ENCODE measurements around the gene CUTA. TPM values are rescaled to one million over a fixed set of nuclear protein-coding genes. Genes with fewer than 3 reads are reported as not detected.

The CUTA gene
- total and polyA plus RNA-seq, 5 experiments from 2014 or later, result 198 to 441 (median 338) TPM

GRCh38 chr6:33450434-33450833, 32.5 kb upstream of the CUTA start:
- no peaks in the 10 kb centered on the region for H3K27me3 Mint-ChIP-seq
- H3K4me3 Mint-ChIP-seq, result peak overlapping the region in 1 of 10 donors; percentile 3
- peak overlapping the region; percentile 2 to 72 (median 54) for H3K27ac Mint-ChIP-seq
- no peaks in the 10 kb centered on the region for H3K9me3 Mint-ChIP-seq
- DNase-seq (no peak), ATAC-seq (no peak)
- POLR2A ChIA-PET, result interaction anchor here (1.1 kb wide), 1 partner anchor 120 kb away, joined by 3 read pairs; no protein-coding TSS in a partner anchor
- H3K4me1 Mint-ChIP-seq, result peaks cover 30 to 73% (median 41%) of the 10 kb centered on the region in 4 donors
- H3K36me3 Mint-ChIP-seq, result peaks cover 0 to 40% (median 8%) of the 10 kb centered on the region in 3 donors

DNA sequence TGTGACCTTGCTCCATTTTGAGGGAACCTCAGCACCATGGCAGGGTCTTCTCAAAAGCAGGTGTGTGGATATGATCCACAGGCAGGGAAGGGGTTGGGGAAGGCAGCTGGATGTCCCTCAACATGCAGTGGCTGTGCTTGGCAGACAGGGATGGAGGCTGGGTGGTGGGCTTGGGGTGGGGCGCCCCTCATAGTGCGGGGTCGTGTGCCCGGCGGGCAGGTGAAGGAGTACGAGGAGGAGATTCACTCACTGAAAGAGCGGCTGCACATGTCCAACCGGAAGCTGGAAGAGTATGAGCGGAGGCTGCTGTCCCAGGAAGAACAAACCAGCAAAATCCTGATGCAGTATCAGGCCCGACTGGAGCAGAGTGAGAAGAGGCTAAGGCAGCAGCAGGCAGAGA, 28.4 kb upstream of the CUTA start:
- H3K27ac Mint-ChIP-seq, result peak overlapping the region in 5 of 10 donors; percentile 3 to 89 (median 76)
- H3K4me1 Mint-ChIP-seq, result peaks cover 8 to 50% (median 20%) of the 10 kb centered on the region in 4 donors
- H3K9me3 Mint-ChIP-seq, result no peaks in the 10 kb centered on the region
- H3K4me3 Mint-ChIP-seq, result no peak overlapping the region
- no peaks in the 10 kb centered on the region for H3K27me3 Mint-ChIP-seq
- peaks cover 0 to 65% (median 6%) of the 10 kb centered on the region in 3 donors for H3K36me3 Mint-ChIP-seq
- DNase-seq (no peak), ATAC-seq (no peak)
- POLR2A ChIA-PET, result interaction anchor here (0.6 to 0.9 kb wide), 3 partner anchors 9 to 145 kb away, joined by 3 to 4 read pairs (median 4); no protein-coding TSS in a partner anchor

GRCh38 chr6:33445119-33445603, 27.3 kb upstream of the CUTA start:
- POLR2A ChIA-PET, result interaction anchor here (2.0 kb wide), 1 partner anchor 14 kb away, joined by 10 read pairs; no protein-coding TSS in a partner anchor
- H3K4me1 Mint-ChIP-seq, result peaks cover 8 to 44% (median 20%) of the 10 kb centered on the region in 4 donors
- ATAC-seq, result no peak
- no peaks in the 10 kb centered on the region for H3K27me3 Mint-ChIP-seq
- DNase-seq, result no peak
- no peaks in the 10 kb centered on the region for H3K9me3 Mint-ChIP-seq
- no peak overlapping the region for H3K4me3 Mint-ChIP-seq
- H3K36me3 Mint-ChIP-seq, result peaks cover 0 to 71% (median 6%) of the 10 kb centered on the region in 3 donors
- peak overlapping the region in 6 of 10 donors; percentile 9 to 79 (median 42) for H3K27ac Mint-ChIP-seq

- POLR2A ChIA-PET, result interaction anchor here (0.6 to 2.0 kb wide), 2 partner anchors 13 to 26 kb away, joined by 3 to 10 read pairs; partner anchors contain the start of gene CUTA
- Mint-ChIP-seq H3K9me3 (no peaks in the 10 kb centered on the region), H3K27me3 (no peaks in the 10 kb centered on the region), H3K27ac (peak overlapping the region in 1 of 10 donors; percentile 54), H3K4me1 (peaks cover 7 to 38% (median 24%) of the 10 kb centered on the region in 4 donors), H3K4me3 (peak overlapping the region in 1 of 10 donors; percentile 51), H3K36me3 (peaks cover 0 to 76% (median 9%) of the 10 kb centered on the region in 3 donors)
- ATAC-seq, result no peak
- peak in 1 of 10 donors; percentile 53 for DNase-seq
Observed at GRCh38 chr6:33443619-33444504, 26.0 kb upstream of the CUTA start.

GRCh38 chr6:33443025-33443424, 25.1 kb upstream of the CUTA start:
- Mint-ChIP-seq H3K4me1 (peaks cover 6 to 30% (median 19%) of the 10 kb centered on the region in 4 donors), H3K9me3 (no peaks in the 10 kb centered on the region), H3K27ac (peak overlapping the region in 5 of 10 donors; percentile 24 to 55 (median 27)), H3K27me3 (no peaks in the 10 kb centered on the region), H3K36me3 (peaks cover 0 to 76% (median 10%) of the 10 kb centered on the region in 3 donors), H3K4me3 (no peak overlapping the region)
- DNase-seq, result peak in 1 of 10 donors; percentile 32
- POLR2A ChIA-PET, result no interaction called here
- no peak for ATAC-seq

DNA sequence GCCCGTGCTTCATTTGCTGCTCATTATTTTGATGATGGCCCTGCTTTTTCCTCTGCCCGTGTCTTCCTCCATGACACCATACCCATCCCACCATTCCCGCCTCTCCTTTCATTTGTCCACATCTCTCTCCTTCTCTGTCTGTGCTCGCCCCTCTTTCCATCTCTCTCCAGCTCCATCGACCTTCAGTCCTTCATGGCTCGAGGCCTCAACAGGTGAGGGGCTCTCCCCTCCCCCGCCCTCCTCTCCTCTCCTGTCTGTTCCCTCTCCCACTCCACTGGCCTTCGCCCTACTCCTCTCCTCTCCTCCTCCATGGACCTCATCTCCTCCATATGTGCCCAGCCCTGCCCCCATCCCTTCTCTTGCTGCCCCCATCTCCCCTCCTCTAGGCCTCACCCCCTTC, 24.4 kb upstream of the CUTA start:
- Mint-ChIP-seq H3K36me3 (peaks cover 0 to 78% (median 10%) of the 10 kb centered on the region in 3 donors), H3K4me3 (no peak overlapping the region), H3K9me3 (no peaks in the 10 kb centered on the region), H3K27ac (peak overlapping the region in 3 of 10 donors; percentile 22 to 60 (median 46)), H3K4me1 (peaks cover 5 to 25% (median 15%) of the 10 kb centered on the region in 4 donors), H3K27me3 (no peaks in the 10 kb centered on the region)
- POLR2A ChIA-PET, result interaction anchor here (1.2 kb wide), 1 partner anchor 153 kb away, joined by 3 read pairs; the partner anchor contains the start of genes PFDN6 and WDR46
- DNase-seq (no peak), ATAC-seq (no peak)

DNA sequence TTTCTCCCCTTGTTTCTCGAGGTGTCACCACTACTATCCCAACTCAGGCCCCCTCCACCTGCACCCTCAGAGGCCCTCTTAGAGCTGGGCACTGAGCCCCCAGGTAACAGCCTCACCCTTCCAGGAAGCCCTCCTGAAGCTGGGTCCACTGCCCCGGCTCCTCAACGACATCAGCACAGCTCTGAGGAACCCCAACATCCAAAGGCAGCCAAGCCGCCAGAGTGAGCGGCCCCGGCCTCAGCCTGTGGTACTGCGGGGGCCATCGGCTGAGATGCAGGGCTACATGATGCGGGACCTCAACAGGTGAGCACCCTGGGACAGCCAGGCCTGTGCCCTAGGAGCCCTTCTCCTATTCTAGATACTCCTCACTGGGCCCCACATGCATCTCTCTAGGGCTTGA, 23.6 kb upstream of the CUTA start:
- peaks cover 0 to 81% (median 9%) of the 10 kb centered on the region in 3 donors for H3K36me3 Mint-ChIP-seq
- H3K4me3 Mint-ChIP-seq, result no peak overlapping the region
- DNase-seq, result peak in 1 of 10 donors; percentile 8
- no peak for ATAC-seq
- H3K27ac Mint-ChIP-seq, result peak overlapping the region in 4 of 10 donors; percentile 56 to 71 (median 61)
- H3K4me1 Mint-ChIP-seq, result peaks cover 3 to 21% (median 14%) of the 10 kb centered on the region in 4 donors
- no peaks in the 10 kb centered on the region for H3K27me3 Mint-ChIP-seq
- H3K9me3 Mint-ChIP-seq, result no peaks in the 10 kb centered on the region
- POLR2A ChIA-PET, result interaction anchor here (0.6 to 2.2 kb wide), 3 partner anchors 11 to 152 kb away, joined by 3 to 13 read pairs (median 7); partner anchors contain the start of genes PFDN6 and WDR46

DNA sequence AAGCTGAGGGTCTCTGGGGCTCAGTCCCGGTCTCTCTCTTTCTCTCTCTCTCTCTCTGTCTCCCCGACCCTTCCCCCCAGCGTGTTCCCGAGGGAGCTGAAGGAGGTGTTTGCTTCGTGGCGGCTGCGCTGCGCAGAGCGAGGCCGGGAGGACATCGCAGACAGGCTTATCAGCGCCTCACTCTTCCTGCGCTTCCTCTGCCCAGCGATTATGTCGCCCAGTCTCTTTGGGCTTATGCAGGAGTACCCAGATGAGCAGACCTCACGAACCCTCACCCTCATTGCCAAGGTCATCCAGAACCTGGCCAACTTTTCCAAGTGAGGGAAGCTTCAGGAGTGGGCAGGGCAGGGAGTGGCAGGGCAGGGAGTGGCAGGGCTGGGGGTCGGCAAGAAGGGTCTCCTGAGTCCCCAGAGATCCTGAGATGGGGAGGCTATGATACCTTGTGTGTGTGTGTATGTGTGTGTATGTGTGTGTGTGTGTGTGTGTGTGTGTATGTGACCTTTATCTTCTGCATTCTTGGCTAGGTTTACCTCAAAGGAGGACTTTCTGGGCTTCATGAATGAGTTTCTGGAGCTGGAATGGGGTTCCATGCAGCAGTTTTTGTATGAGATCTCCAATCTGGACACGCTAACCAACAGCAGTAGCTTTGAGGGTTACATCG, 22.9 kb upstream of the CUTA start:
- Mint-ChIP-seq H3K4me1 (peaks cover 3 to 17% (median 13%) of the 10 kb centered on the region in 4 donors), H3K27ac (peak overlapping the region in 5 of 10 donors; percentile 31 to 73 (median 65)), H3K4me3 (no peak overlapping the region), H3K9me3 (no peaks in the 10 kb centered on the region), H3K27me3 (no peaks in the 10 kb centered on the region), H3K36me3 (peaks cover 0 to 82% (median 9%) of the 10 kb centered on the region in 3 donors)
- POLR2A ChIA-PET, result interaction anchor here (0.6 to 2.2 kb wide), 3 partner anchors 10 to 70 kb away, joined by 3 to 13 read pairs (median 7); no protein-coding TSS in a partner anchor
- ATAC-seq (no peak), DNase-seq (peak in 1 of 10 donors; percentile 54)

DNA sequence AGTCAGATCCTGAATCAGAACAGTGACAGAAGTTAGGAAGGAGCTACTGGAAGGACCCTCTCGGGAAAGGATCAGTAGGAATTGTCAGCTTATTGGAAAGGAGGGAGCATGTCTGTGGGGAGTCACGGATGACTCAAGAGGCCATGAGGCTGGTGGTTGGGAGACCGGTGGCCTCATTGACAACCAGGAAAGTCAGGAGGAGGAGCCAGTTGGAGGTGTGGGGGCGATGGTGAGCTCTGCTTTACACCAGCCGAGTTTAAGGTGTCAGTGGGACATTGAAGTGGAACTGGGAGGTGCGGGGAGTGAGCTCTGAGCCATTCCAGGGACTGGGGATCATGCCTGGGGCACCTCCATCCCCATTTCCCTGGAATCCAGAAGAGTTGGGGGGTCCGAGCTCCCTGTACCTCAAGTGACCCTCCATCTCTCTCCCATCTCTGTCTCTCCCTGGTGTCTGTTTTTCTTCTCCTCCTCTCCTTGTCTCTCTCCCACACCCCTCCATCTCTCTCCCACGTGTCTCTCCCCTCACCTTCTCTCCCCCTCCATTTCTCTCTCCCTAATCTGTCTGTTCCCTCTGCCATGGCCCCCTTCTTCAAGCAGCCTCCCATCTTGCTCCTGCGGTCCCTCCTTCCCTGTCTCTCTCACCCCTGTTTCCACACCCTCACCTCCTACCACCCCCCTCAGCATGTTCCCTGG, 22.2 kb upstream of the CUTA start:
- Mint-ChIP-seq H3K4me1 (peaks cover 0 to 19% (median 14%) of the 10 kb centered on the region in 4 donors), H3K4me3 (no peak overlapping the region), H3K27ac (peak overlapping the region in 9 of 10 donors; percentile 19 to 85 (median 60)), H3K27me3 (no peaks in the 10 kb centered on the region), H3K36me3 (peaks cover 0 to 86% (median 9%) of the 10 kb centered on the region in 3 donors), H3K9me3 (no peaks in the 10 kb centered on the region)
- DNase-seq (peak in 1 of 10 donors; percentile 26), ATAC-seq (no peak)
- POLR2A ChIA-PET, result interaction anchor here (1.5 to 2.2 kb wide), 2 partner anchors 9 to 14 kb away, joined by 3 to 13 read pairs; no protein-coding TSS in a partner anchor

GRCh38 chr6:33438978-33439594, 21.2 kb upstream of the CUTA start:
- Mint-ChIP-seq H3K27me3 (no peaks in the 10 kb centered on the region), H3K36me3 (peaks cover 0 to 84% (median 9%) of the 10 kb centered on the region in 3 donors), H3K27ac (peak overlapping the region; percentile 18 to 89 (median 66)), H3K4me1 (peaks cover 0 to 21% (median 14%) of the 10 kb centered on the region in 4 donors), H3K9me3 (no peaks in the 10 kb centered on the region), H3K4me3 (no peak overlapping the region)
- no peak for ATAC-seq
- POLR2A ChIA-PET, result interaction anchor here (0.7 to 2.2 kb wide), 3 partner anchors 8 to 1522 kb away, joined by 3 to 13 read pairs (median 3); no protein-coding TSS in a partner anchor
- DNase-seq, result no peak

GRCh38 chr6:33437666-33438065, 19.8 kb upstream of the CUTA start:
- peaks cover 9 to 32% (median 24%) of the 10 kb centered on the region in 4 donors for H3K4me1 Mint-ChIP-seq
- H3K9me3 Mint-ChIP-seq, result no peaks in the 10 kb centered on the region
- POLR2A ChIA-PET, result interaction anchor here (0.5 kb wide), 1 partner anchor 8 kb away, joined by 3 read pairs; no protein-coding TSS in a partner anchor
- H3K4me3 Mint-ChIP-seq, result no peak overlapping the region
- peak overlapping the region in 2 of 10 donors; percentile 41 to 56 for H3K27ac Mint-ChIP-seq
- ATAC-seq (no peak), DNase-seq (peak in 1 of 10 donors; percentile 45)
- H3K36me3 Mint-ChIP-seq, result peaks cover 0 to 84% (median 9%) of the 10 kb centered on the region in 3 donors
- no peaks in the 10 kb centered on the region for H3K27me3 Mint-ChIP-seq
